Activated CD4-positive, alpha-beta T cell treated with anti-CD3 and anti-CD28 coated beads, Interleukin-2, Interleukin-4, amounts not matched to agents 100 ng/mL and 50 ng/mL, durations not matched to agents 16 hours and 8 hours (primary cell): ENCODE results near the gene METRNL.

Experiments
- DNase-seq: peaks from one replicate; pipeline ENCODE4 v3.0.0-alpha.2; 2020; ENCODE audit warnings: low spot score

The METRNL gene

GRCh38 chr17:83080858-83081683 is 1.7 kb downstream of the METRNL start:
- DNase-seq: no peak

- no peak for DNase-seq
Observed at GRCh38 chr17:83081684-83082201, 2.3 kb downstream of the METRNL start.

- DNase-seq: no peak
Observed at GRCh38 chr17:83082424-83082823, 3.0 kb downstream of the METRNL start.

- DNase-seq: no peak
Observed at GRCh38 chr17:83082909-83083367, 3.5 kb downstream of the METRNL start.

GRCh38 chr17:83083368-83084201 is 4.2 kb downstream of the METRNL start:
- peak; percentile 65 for DNase-seq

GRCh38 chr17:83084214-83084613 is 4.8 kb downstream of the METRNL start:
- no peak for DNase-seq

- no peak for DNase-seq
Observed at GRCh38 chr17:83084621-83085056, 5.2 kb downstream of the METRNL start.

- no peak for DNase-seq
Observed at GRCh38 chr17:83085103-83085502, 5.7 kb downstream of the METRNL start.

GRCh38 chr17:83085526-83086198 is 6.3 kb downstream of the METRNL start:
- no peak for DNase-seq

- no peak for DNase-seq
Observed at GRCh38 chr17:83086199-83086880, 6.9 kb downstream of the METRNL start.

- DNase-seq: no peak
Observed at GRCh38 chr17:83086907-83087787, 7.7 kb downstream of the METRNL start.

GRCh38 chr17:83087788-83088360 is 8.5 kb downstream of the METRNL start:
- no peak for DNase-seq

GRCh38 chr17:83088451-83088850 is 9.0 kb downstream of the METRNL start:
- DNase-seq: no peak

GRCh38 chr17:83088909-83089308 is 9.5 kb downstream of the METRNL start:
- no peak for DNase-seq

- DNase-seq: no peak
Observed at GRCh38 chr17:83089328-83090132, 10.1 kb downstream of the METRNL start.

GRCh38 chr17:83090444-83091256 is 11.2 kb downstream of the METRNL start:
- DNase-seq: no peak

- no peak for DNase-seq
Observed at GRCh38 chr17:83091257-83092141, 12.1 kb downstream of the METRNL start.
